HG02642 (cell line): Measurements from ENCODE around the gene USH1C.

Experiments used
- ATAC-seq: cut with Tn5 transposase; IDR thresholded peaks from one replicate; pipeline ENCODE4 v1.9.1; 2021; ENCODE audit warnings: mild to moderate bottlenecking; ENCODE audit not compliant: unreplicated experiment, poor library complexity

Gene USH1C

GRCh38 chr11:17528906-17529843 lies 15.0 kb downstream of the USH1C start:
- no peak for ATAC-seq

- ATAC-seq, result peak; percentile 69
Measured at GRCh38 chr11:17528181-17528691, 16.0 kb downstream of the USH1C start.

- no peak for ATAC-seq
Measured at GRCh38 chr11:17527628-17527995, 16.6 kb downstream of the USH1C start.

GRCh38 chr11:17526931-17527627 lies 17.1 kb downstream of the USH1C start:
- ATAC-seq, result no peak

GRCh38 chr11:17526326-17526725 lies 17.9 kb downstream of the USH1C start:
- ATAC-seq, result no peak

GRCh38 chr11:17525570-17525969 lies 18.6 kb downstream of the USH1C start:
- ATAC-seq, result no peak

- ATAC-seq, result no peak
Measured at GRCh38 chr11:17524221-17524620, 20.0 kb downstream of the USH1C start.

GRCh38 chr11:17522655-17523054 lies 21.6 kb downstream of the USH1C start:
- no peak for ATAC-seq

GRCh38 chr11:17521106-17521900 lies 22.9 kb downstream of the USH1C start:
- no peak for ATAC-seq

GRCh38 chr11:17519061-17519885 lies 24.9 kb downstream of the USH1C start:
- ATAC-seq, result no peak

GRCh38 chr11:17518366-17518765 lies 25.9 kb downstream of the USH1C start:
- no peak for ATAC-seq

- ATAC-seq, result no peak
Measured at GRCh38 chr11:17517186-17517585, 27.0 kb downstream of the USH1C start.

GRCh38 chr11:17516551-17517150 lies 27.6 kb downstream of the USH1C start:
- ATAC-seq, result no peak

- no peak for ATAC-seq
Measured at GRCh38 chr11:17515443-17516176, 28.6 kb downstream of the USH1C start.

- ATAC-seq, result no peak
Measured at GRCh38 chr11:17514476-17514875, 29.7 kb downstream of the USH1C start.

GRCh38 chr11:17513853-17514252 lies 30.4 kb downstream of the USH1C start:
- ATAC-seq, result no peak

- ATAC-seq, result no peak
Measured at GRCh38 chr11:17512101-17512500, 32.1 kb downstream of the USH1C start.

GRCh38 chr11:17511571-17511970 lies 32.6 kb downstream of the USH1C start:
- no peak for ATAC-seq
